Astrocyte (in vitro differentiated cells and primary cell): Measurements from ENCODE around the gene BRMS1L. TPM values are rescaled to one million over a fixed set of nuclear protein-coding genes. Genes with fewer than 3 reads are reported as not detected.
A peak's percentile ranks its signal among the peaks of the same experiment; 100 is the strongest.

ENCODE experiments used
- DNase-seq: peaks from one replicate; pipeline ENCODE4 v3.0.0-alpha.2; 2010; ENCODE audit warnings: low read depth
- FAIRE-seq: peaks from 2 replicates; lab custom pipeline; 2011; peaks lifted over from hg19 to GRCh38; lab: Jason Lieb, UNC
- H2AFZ ChIP-seq: 2 replicates; pipeline ENCODE4 v1.6.0; 2012; ENCODE audit warnings: low read depth, low read length, inconsistent platforms
- H3K27ac ChIP-seq: 2 replicates; pipeline ENCODE4 v1.5.1; 2011; ENCODE audit warnings: low read depth, low read length, inconsistent platforms
- H3K27me3 ChIP-seq: 2 replicates; pipeline ENCODE4 v1.6.0; 2011; ENCODE audit warnings: low read length, inconsistent platforms; ENCODE audit not compliant: insufficient read depth
- H3K36me3 ChIP-seq: 2 replicates; pipeline ENCODE4 v1.5.1; 2011; ENCODE audit warnings: low read length, inconsistent platforms; ENCODE audit not compliant: insufficient read depth
- H3K4me1 ChIP-seq: 2 replicates; pipeline ENCODE4 v1.5.1; 2011; ENCODE audit warnings: low read length, inconsistent platforms; ENCODE audit not compliant: insufficient read depth
- H3K4me2 ChIP-seq: 2 replicates; pipeline ENCODE4 v1.6.0; 2012; ENCODE audit warnings: low read length, inconsistent platforms
- H3K4me3 ChIP-seq: 2 replicates; pipeline ENCODE4 v1.5.1; 2011; ENCODE audit warnings: low read depth, mild to moderate bottlenecking, low read length, inconsistent platforms; ENCODE audit not compliant: insufficient read depth
- H3K79me2 ChIP-seq: 2 replicates; pipeline ENCODE4 v1.6.0; 2012; ENCODE audit warnings: mild to moderate bottlenecking, low read length, inconsistent platforms; ENCODE audit not compliant: insufficient read depth
- H3K9ac ChIP-seq: 2 replicates; pipeline ENCODE4 v1.6.0; 2012; ENCODE audit warnings: mild to moderate bottlenecking, low read length, inconsistent platforms
- H3K9me3 ChIP-seq: 2 replicates; pipeline ENCODE4 v1.5.1; 2012; ENCODE audit warnings: low read depth, mild to moderate bottlenecking, low read length, inconsistent platforms; ENCODE audit not compliant: insufficient read depth
- H4K20me1 ChIP-seq: 2 replicates; pipeline ENCODE4 v1.6.0; 2012; ENCODE audit warnings: low read length, inconsistent platforms; ENCODE audit not compliant: insufficient read depth
- H3K27ac Mint-ChIP-seq: one replicate; pipeline ENCODE4 v1.8.0; 2021; ENCODE audit warnings: mild to moderate bottlenecking, mixed read lengths; ENCODE audit not compliant: unreplicated experiment
- H3K27me3 Mint-ChIP-seq: one replicate; pipeline ENCODE4 v1.8.0; 2021; ENCODE audit warnings: low read depth, mixed read lengths; ENCODE audit not compliant: unreplicated experiment
- H3K36me3 Mint-ChIP-seq: one replicate; pipeline ENCODE4 v1.8.0; 2021; ENCODE audit warnings: low read depth, mixed read lengths; ENCODE audit not compliant: unreplicated experiment
- H3K4me1 Mint-ChIP-seq: one replicate; pipeline ENCODE4 v1.8.0; 2021; ENCODE audit warnings: low read depth, mixed read lengths; ENCODE audit not compliant: unreplicated experiment
- H3K4me3 Mint-ChIP-seq: one replicate; pipeline ENCODE4 v1.8.0; 2021; ENCODE audit warnings: mild to moderate bottlenecking, moderate library complexity, mixed read lengths; ENCODE audit not compliant: unreplicated experiment
- H3K9me3 Mint-ChIP-seq: one replicate; pipeline ENCODE4 v1.8.0; 2021; ENCODE audit warnings: mild to moderate bottlenecking, mixed read lengths; ENCODE audit not compliant: unreplicated experiment
- CTCF ChIP-seq: IDR thresholded peaks from 2 replicates; pipeline ENCODE4 v1.5.1; 2011; ENCODE audit warnings: low read depth, mild to moderate bottlenecking, inconsistent platforms, low read length, moderate library complexity; ENCODE audit not compliant: insufficient read depth
- EZH2 ChIP-seq: IDR thresholded peaks from 2 replicates; pipeline ENCODE4 v1.6.1; 2012; ENCODE audit warnings: mild to moderate bottlenecking, low read length, inconsistent platforms; ENCODE audit not compliant: insufficient read depth
- total RNA-seq: library from RNA; stranded (reverse); gene quantifications from 2 replicates; pipeline ENCODE4 v1.2.1, GENCODE V29; 2021

Gene BRMS1L
- total RNA-seq, 1 donor from 2014 or later: 12.0 TPM

DNA sequence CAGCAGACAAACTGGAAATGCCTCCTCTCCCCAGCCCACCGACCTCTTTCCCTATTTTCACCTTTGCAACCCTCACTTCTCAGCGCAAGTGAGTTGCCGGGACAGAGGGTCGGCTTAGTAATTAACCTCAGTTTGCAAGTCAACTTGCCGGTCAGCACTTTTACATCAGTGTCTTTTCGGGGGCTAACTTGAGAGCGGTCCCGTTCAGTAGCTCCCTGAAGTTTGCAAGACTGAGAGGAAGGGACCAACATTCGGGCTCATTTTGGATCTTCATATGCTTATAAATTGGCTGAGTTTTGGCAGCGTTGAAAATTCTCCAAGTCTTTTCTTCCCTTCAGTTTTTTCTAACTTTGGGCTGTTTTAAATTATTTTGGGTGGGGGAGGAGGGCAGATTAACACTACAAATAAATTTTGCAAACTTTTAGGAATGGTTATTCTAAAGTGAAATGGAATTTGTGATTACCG is 846 bp downstream of the BRMS1L start:
- Histone ChIP-seq H2AFZ (peak overlapping the region; percentile 86), H3K9me3 (no peaks in the 10 kb centered on the region), H3K9ac (peak overlapping the region; percentile 98), H3K79me2 (peaks cover 20% of the 10 kb centered on the region), H3K4me3 (peak overlapping the region; percentile 89), H3K27me3 (no peaks in the 10 kb centered on the region), H3K36me3 (no peaks in the 10 kb centered on the region), H4K20me1 (peaks cover 9% of the 10 kb centered on the region), H3K4me1 (peaks cover 7% of the 10 kb centered on the region), H3K27ac (no peak overlapping the region), H3K4me2 (peak overlapping the region; percentile 94)
- Mint-ChIP-seq H3K27me3 (no peaks in the 10 kb centered on the region), H3K27ac (peak overlapping the region; percentile 89), H3K4me1 (peaks cover 7% of the 10 kb centered on the region), H3K9me3 (no peaks in the 10 kb centered on the region), H3K36me3 (no peaks in the 10 kb centered on the region), H3K4me3 (peak overlapping the region; percentile 94)
- FAIRE-seq (no peak), DNase-seq (no peak)
- no peak for TF ChIP-seq EZH2
- no peak for TF ChIP-seq CTCF

DNA sequence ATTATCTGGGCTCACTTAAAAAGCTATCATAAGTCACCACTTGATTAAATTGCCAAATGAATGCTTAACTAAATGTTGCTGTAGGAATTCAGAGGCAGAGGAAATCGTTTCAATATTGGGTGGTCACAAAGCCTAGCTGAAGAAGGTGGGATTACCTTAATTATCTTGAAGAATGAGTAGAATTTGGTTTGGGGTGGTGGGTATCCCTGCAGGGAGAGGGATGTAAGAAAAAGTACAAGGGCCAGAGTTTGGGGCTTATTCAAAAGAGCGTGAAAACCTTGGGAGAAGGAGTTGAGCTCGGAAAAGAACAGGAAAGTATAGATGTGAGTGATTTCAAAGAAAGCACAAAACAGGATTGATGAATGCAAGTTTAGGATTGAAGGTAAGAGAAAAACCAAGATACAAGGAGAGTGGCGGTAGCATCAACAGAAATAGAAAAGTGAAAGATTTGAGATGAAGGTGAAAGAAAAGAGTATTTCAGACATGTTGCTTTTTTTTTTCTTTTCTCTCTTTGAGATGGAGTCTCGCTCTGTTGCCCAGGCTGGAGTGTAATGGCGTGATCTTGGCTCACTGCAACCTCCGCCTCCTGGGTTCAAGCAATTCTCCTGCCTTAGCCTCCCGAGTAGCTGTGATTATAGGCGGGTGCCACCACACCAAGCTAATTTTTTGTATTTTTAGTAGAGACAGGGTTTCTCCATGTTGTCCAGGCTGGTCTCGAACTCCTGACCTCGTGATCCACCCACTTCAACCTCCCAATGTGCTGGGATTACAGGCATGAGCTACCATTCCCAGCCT is 1.7 kb downstream of the BRMS1L start:
- Mint-ChIP-seq H3K4me3 (peak overlapping the region; percentile 94), H3K4me1 (peaks cover 7% of the 10 kb centered on the region), H3K27ac (peak overlapping the region; percentile 56), H3K27me3 (no peaks in the 10 kb centered on the region), H3K36me3 (no peaks in the 10 kb centered on the region), H3K9me3 (no peaks in the 10 kb centered on the region)
- peaks cover 7% of the 10 kb centered on the region for H3K4me1 ChIP-seq
- peak overlapping the region; percentile 98 for H3K9ac ChIP-seq
- TF ChIP-seq EZH2 (no peak), CTCF (no peak)
- H3K36me3 ChIP-seq: peaks cover 2% of the 10 kb centered on the region
- H3K4me3 ChIP-seq: peak overlapping the region; percentile 89
- no peaks in the 10 kb centered on the region for H3K9me3 ChIP-seq
- H4K20me1 ChIP-seq: peaks cover 9% of the 10 kb centered on the region
- H3K27me3 ChIP-seq: no peaks in the 10 kb centered on the region
- FAIRE-seq: no peak
- peaks cover 20% of the 10 kb centered on the region for H3K79me2 ChIP-seq
- H3K4me2 ChIP-seq: peak overlapping the region; percentile 94
- H2AFZ ChIP-seq: no peak overlapping the region
- no peak for DNase-seq
- H3K27ac ChIP-seq: no peak overlapping the region

DNA sequence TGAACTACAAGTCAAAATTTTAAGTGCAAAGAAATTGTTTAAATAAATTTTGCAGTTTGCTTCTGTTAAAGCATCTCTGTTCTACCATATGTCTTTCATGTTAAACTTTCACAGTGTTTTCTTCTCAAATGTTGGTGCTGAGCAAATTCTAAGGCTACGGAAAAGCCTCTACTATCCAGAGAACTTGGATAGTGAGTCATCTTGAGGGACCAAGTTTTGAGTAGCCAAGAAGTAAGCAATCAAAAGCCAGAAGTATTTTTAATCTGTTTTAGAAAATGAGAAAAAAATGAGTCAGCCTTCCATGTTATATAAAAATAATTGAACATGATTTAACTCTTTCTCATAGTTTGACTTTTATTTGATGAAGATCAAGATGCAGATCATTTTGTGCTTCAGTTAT is 3.3 kb downstream of the BRMS1L start:
- H3K9ac ChIP-seq: no peak overlapping the region
- H3K27me3 ChIP-seq: no peaks in the 10 kb centered on the region
- Mint-ChIP-seq H3K4me1 (peaks cover 7% of the 10 kb centered on the region), H3K4me3 (no peak overlapping the region), H3K27ac (no peak overlapping the region), H3K27me3 (no peaks in the 10 kb centered on the region), H3K9me3 (no peaks in the 10 kb centered on the region), H3K36me3 (no peaks in the 10 kb centered on the region)
- DNase-seq (peak; percentile 57), FAIRE-seq (no peak)
- H3K4me2 ChIP-seq: no peak overlapping the region
- no peak overlapping the region for H2AFZ ChIP-seq
- no peak overlapping the region for H3K27ac ChIP-seq
- TF ChIP-seq CTCF (no peak), EZH2 (no peak)
- no peaks in the 10 kb centered on the region for H3K9me3 ChIP-seq
- H4K20me1 ChIP-seq: peaks cover 9% of the 10 kb centered on the region
- peaks cover 7% of the 10 kb centered on the region for H3K4me1 ChIP-seq
- no peak overlapping the region for H3K4me3 ChIP-seq
- H3K36me3 ChIP-seq: peaks cover 3% of the 10 kb centered on the region
- H3K79me2 ChIP-seq: peaks cover 20% of the 10 kb centered on the region
